Endodermal cell (in vitro differentiated cells): Measurements from ENCODE around the gene SPAG16. TPM values are rescaled to one million over a fixed set of nuclear protein-coding genes. Genes with fewer than 3 reads are reported as not detected.

Experiments used
- DNase-seq: peaks from one replicate; pipeline ENCODE4 v3.0.0-alpha.2; 2017
- H3K27ac ChIP-seq: 2 replicates; pipeline ENCODE4 v1.5.1; 2013; ENCODE audit warnings: mild to moderate bottlenecking, low read depth, low read length, moderate library complexity
- H3K27me3 ChIP-seq: 2 replicates; pipeline ENCODE4 v1.6.1; 2013; ENCODE audit warnings: mild to moderate bottlenecking, low read length, moderate library complexity; ENCODE audit not compliant: insufficient read depth, control insufficient read depth, poor library complexity, severe bottlenecking
- H3K36me3 ChIP-seq: 2 replicates; pipeline ENCODE4 v1.7.0; 2013; ENCODE audit warnings: mild to moderate bottlenecking, low read length, moderate library complexity; ENCODE audit not compliant: control insufficient read depth, insufficient read depth
- H3K4me1 ChIP-seq: one replicate; pipeline ENCODE4 v1.7.0; 2013; ENCODE audit warnings: low read length; ENCODE audit not compliant: control insufficient read depth, insufficient read depth
- H3K4me3 ChIP-seq: 2 replicates; pipeline ENCODE4 v1.5.1; 2013; ENCODE audit warnings: mild to moderate bottlenecking, low read length, moderate library complexity
- H3K9ac ChIP-seq: 2 replicates; pipeline ENCODE4 v1.6.1; 2013; ENCODE audit warnings: mild to moderate bottlenecking, low read length, moderate library complexity; ENCODE audit not compliant: poor library complexity, severe bottlenecking; ENCODE audit errors: extremely low read depth
- H3K9me3 ChIP-seq: 2 replicates; pipeline ENCODE4 v1.6.1; 2013; ENCODE audit warnings: mild to moderate bottlenecking, low read length, moderate library complexity; ENCODE audit not compliant: control insufficient read depth
- H3K27ac Mint-ChIP-seq: 2 replicates; pipeline ENCODE4 v1.8.0; 2020; ENCODE audit warnings: mixed read lengths
- H3K27me3 Mint-ChIP-seq: 2 replicates; pipeline ENCODE4 v1.8.0; 2021; ENCODE audit warnings: mild to moderate bottlenecking, mixed read lengths; ENCODE audit not compliant: insufficient read depth
- H3K36me3 Mint-ChIP-seq: 2 replicates; pipeline ENCODE4 v1.8.0; 2020; ENCODE audit warnings: low read depth, mixed read lengths
- H3K4me1 Mint-ChIP-seq: 2 replicates; pipeline ENCODE4 v1.8.0; 2020; ENCODE audit warnings: mixed read lengths
- H3K4me3 Mint-ChIP-seq: 2 replicates; pipeline ENCODE4 v1.8.0; 2020; ENCODE audit warnings: mild to moderate bottlenecking, moderate library complexity, mixed read lengths
- H3K9me3 Mint-ChIP-seq: 2 replicates; pipeline ENCODE4 v1.8.0; 2020; ENCODE audit warnings: mild to moderate bottlenecking, mixed read lengths
- WGBS, 2 experiments: methylation state at CpG; one replicate each; pipeline versions ENCODE4 v1.1.5 to v1.1.7; 2013; ENCODE audit warnings: missing lambda C conversion rate in 2 of 2, mixed read lengths in 1 of 2; ENCODE audit not compliant: insufficient coverage in 1 of 2, insufficient read length in 1 of 2; 5-methylcytosine and 5-hydroxymethylcytosine counted together
- total RNA-seq, 2 donors: library from RNA; stranded (reverse); fragmentation: NEBNext Ultra II Directional in 1 of 2; extraction: Animal tissue kit (Norgen Biotek cat#: 25700) in 1 of 2; gene quantifications; 2 replicates in 1 of 2; 3 replicates in 1 of 2; pipeline ENCODE4 v1.2.1, GENCODE V29; 2021
- TF ChIP-seq, protein P1 (sequence below): fragments of 200-600 bp; sonication (generic); conservative IDR thresholded peaks from 2 replicates; pipeline ENCODE4 v1.5.0; 2021; ENCODE audit warnings: antibody characterized with exemption, mild to moderate bottlenecking

Gene SPAG16
- total RNA-seq, 2 donors from 2014 or later: 27.8 to 38.2 TPM

DNA sequence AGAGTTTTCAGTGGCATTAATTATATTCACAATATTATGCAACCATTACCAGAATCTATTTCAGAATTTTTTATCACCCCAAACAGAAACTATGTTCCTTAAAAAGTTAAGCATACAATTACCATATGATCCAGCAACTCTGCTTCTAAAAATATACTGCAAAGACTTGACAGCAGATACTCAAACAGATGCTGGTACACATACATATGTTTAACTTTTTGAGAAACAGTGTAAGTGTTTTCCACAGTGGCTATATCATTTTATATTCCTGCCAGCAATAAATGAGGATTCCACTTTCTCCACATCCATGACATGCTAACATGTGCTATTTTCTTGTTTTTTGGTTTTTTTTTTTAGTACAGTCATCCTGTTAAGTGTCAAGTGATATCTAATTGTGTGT, 687.3 kb downstream of the SPAG16 start:
- Histone ChIP-seq H3K4me1 (no peaks in the 10 kb centered on the region), H3K4me3 (no peak overlapping the region), H3K36me3 (no peaks in the 10 kb centered on the region), H3K9ac (no peak overlapping the region), H3K27ac (no peak overlapping the region), H3K27me3 (no peaks in the 10 kb centered on the region), H3K9me3 (no peaks in the 10 kb centered on the region)
- Mint-ChIP-seq H3K36me3 (no peaks in the 10 kb centered on the region), H3K9me3 (no peaks in the 10 kb centered on the region), H3K4me1 (no peaks in the 10 kb centered on the region), H3K27me3 (no peaks in the 10 kb centered on the region), H3K27ac (no peak overlapping the region), H3K4me3 (no peak overlapping the region)
- TF ChIP-seq, protein P1, sequence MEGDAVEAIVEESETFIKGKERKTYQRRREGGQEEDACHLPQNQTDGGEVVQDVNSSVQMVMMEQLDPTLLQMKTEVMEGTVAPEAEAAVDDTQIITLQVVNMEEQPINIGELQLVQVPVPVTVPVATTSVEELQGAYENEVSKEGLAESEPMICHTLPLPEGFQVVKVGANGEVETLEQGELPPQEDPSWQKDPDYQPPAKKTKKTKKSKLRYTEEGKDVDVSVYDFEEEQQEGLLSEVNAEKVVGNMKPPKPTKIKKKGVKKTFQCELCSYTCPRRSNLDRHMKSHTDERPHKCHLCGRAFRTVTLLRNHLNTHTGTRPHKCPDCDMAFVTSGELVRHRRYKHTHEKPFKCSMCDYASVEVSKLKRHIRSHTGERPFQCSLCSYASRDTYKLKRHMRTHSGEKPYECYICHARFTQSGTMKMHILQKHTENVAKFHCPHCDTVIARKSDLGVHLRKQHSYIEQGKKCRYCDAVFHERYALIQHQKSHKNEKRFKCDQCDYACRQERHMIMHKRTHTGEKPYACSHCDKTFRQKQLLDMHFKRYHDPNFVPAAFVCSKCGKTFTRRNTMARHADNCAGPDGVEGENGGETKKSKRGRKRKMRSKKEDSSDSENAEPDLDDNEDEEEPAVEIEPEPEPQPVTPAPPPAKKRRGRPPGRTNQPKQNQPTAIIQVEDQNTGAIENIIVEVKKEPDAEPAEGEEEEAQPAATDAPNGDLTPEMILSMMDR: no peak
- no peak for DNase-seq

DNA sequence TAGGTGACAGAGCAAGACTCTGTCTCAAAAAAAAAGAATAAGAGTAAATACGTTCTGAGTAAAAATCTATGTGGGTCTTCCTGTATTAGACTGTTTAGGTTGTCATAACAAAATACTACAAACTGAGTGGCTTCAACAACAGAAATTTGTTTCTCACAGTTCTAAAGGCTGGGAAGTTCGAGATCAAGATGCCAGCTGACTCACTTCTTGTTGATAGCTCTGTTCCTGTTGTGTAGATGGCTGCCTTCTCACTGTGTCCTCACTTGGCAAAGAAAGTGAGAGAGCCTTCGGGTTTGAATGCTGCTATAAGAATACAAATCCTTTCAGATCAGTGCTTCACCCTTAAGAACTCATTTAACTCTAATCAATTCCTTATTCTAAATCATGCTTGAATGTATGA, 696.6 kb downstream of the SPAG16 start:
- no peak overlapping the region for H3K9ac ChIP-seq
- no peaks in the 10 kb centered on the region for H3K9me3 ChIP-seq
- H3K4me1 Mint-ChIP-seq: no peaks in the 10 kb centered on the region
- H3K27me3 Mint-ChIP-seq: no peaks in the 10 kb centered on the region
- no peak for DNase-seq
- WGBS, 2 experiments: 94 to 100% methylated on average over 1 to 3 of the region's 3 CpGs
- H3K36me3 Mint-ChIP-seq: no peaks in the 10 kb centered on the region
- no peaks in the 10 kb centered on the region for H3K36me3 ChIP-seq
- H3K27ac Mint-ChIP-seq: no peak overlapping the region
- H3K9me3 Mint-ChIP-seq: no peaks in the 10 kb centered on the region
- TF ChIP-seq, protein P1: no peak
- H3K4me3 ChIP-seq: no peak overlapping the region
- no peaks in the 10 kb centered on the region for H3K4me1 ChIP-seq
- H3K27me3 ChIP-seq: no peaks in the 10 kb centered on the region
- H3K27ac ChIP-seq: no peak overlapping the region
- H3K4me3 Mint-ChIP-seq: no peak overlapping the region

- H3K36me3 Mint-ChIP-seq: no peaks in the 10 kb centered on the region
Observed at GRCh38 chr2:213989207-213989606, 704.9 kb downstream of the SPAG16 start.

More at GRCh38 chr2:213989207-213989606, 704.9 kb downstream of the SPAG16 start:
- Histone ChIP-seq H3K4me1 (no peaks in the 10 kb centered on the region), H3K4me3 (no peak overlapping the region), H3K36me3 (no peaks in the 10 kb centered on the region), H3K9ac (no peak overlapping the region), H3K27ac (no peak overlapping the region), H3K27me3 (no peaks in the 10 kb centered on the region), H3K9me3 (no peaks in the 10 kb centered on the region)
- Mint-ChIP-seq H3K4me3 (no peak overlapping the region), H3K4me1 (peaks cover 4% of the 10 kb centered on the region), H3K27ac (no peak overlapping the region), H3K27me3 (no peaks in the 10 kb centered on the region), H3K9me3 (no peaks in the 10 kb centered on the region)
- TF ChIP-seq, protein P1: no peak
- no peak for DNase-seq
- 97 to 100% methylated on average over 2 to 3 of the region's 3 CpGs for WGBS, 2 experiments
